SK-N-MC (cell line): Measurements from ENCODE around the gene SMARCD3.

Source experiments
- DNase-seq: peaks from one replicate; pipeline ENCODE4 v3.0.0-alpha.2; 2011; ENCODE audit warnings: low read depth, low spot score
- H3K27ac ChIP-seq: fragments of 200-600 bp; sonication (generic); 2 replicates; pipeline ENCODE4 v1.5.1; 2016; ENCODE audit warnings: mixed run types
- H3K36me3 ChIP-seq: fragments of 200-600 bp; sonication (generic); 2 replicates; pipeline ENCODE4 v1.6.1; 2017; ENCODE audit warnings: antibody characterized with exemption, low read length, mixed read lengths; ENCODE audit not compliant: insufficient read depth
- H3K4me3 ChIP-seq: fragments of 200-600 bp; sonication (generic); 2 replicates; pipeline ENCODE4 v1.5.1; 2016
- H3K9ac ChIP-seq: fragments of 200-600 bp; sonication (generic); 2 replicates; pipeline ENCODE4 v1.8.0; 2017; ENCODE audit warnings: mixed run types, mixed read lengths; ENCODE audit not compliant: insufficient read length
- H3K9me3 ChIP-seq: fragments of 200-600 bp; sonication (generic); 2 replicates; pipeline ENCODE4 v1.6.1; 2017; ENCODE audit warnings: low read depth, mild to moderate bottlenecking, antibody characterized with exemption, low read length, moderate library complexity, mixed read lengths
- EZH2 ChIP-seq: fragments of 200-600 bp; sonication (generic); IDR thresholded peaks from one replicate; pipeline ENCODE4 v1.6.1; 2017; ENCODE audit warnings: antibody characterized with exemption
- FOXP2 ChIP-seq: optimal IDR thresholded peaks from 2 replicates; pipeline ENCODE3; 2011; ENCODE audit warnings: mild to moderate bottlenecking, moderate library complexity; ENCODE audit not compliant: insufficient read depth; ENCODE audit errors: extremely low read length, control extremely low read depth
- POLR2AphosphoS5 ChIP-seq: IDR thresholded peaks from 2 replicates; pipeline ENCODE4 v1.6.1; 2012; ENCODE audit warnings: mild to moderate bottlenecking, low read depth, low read length, borderline replicate concordance

Gene SMARCD3

DNA sequence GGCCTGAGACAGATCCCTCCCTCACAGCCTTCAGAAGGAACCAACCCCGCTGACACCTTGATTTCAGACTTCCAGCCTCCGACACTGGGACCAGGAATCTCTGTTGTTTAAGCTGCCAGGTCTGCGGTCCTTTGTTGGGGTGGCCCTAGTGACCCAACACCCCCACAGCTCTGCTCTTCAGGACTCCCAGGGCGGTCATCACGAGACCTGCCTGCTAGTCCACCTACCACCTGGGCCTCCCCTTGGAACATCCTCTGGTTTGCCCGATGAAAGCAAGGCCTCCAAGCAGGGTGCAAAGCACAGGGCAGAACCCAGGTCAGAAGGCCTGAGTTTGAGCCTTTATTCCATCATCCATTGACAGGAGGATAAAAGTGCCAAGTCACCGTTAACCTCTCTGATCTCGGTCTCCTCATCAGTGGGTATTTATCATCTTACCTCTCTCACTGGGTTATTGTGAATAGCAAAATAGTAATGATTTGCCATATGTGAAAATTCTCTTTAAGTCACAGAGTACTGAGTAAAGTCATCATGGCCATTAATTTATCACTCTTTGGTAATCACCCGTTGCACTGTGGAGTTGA, 16.9 kb upstream of the SMARCD3 start:
- H3K36me3 ChIP-seq = no peaks in the 10 kb centered on the region
- TF ChIP-seq FOXP2 (no peak), EZH2 (no peak), POLR2AphosphoS5 (no peak)
- no peaks in the 10 kb centered on the region for H3K9me3 ChIP-seq
- no peak overlapping the region for H3K4me3 ChIP-seq
- no peak overlapping the region for H3K27ac ChIP-seq
- no peak for DNase-seq
- H3K9ac ChIP-seq = no peak overlapping the region

GRCh38 chr7:151264615-151265014, 16.1 kb upstream of the SMARCD3 start:
- H3K9ac ChIP-seq = no peak overlapping the region
- H3K4me3 ChIP-seq = no peak overlapping the region
- H3K36me3 ChIP-seq = no peaks in the 10 kb centered on the region
- H3K9me3 ChIP-seq = no peaks in the 10 kb centered on the region
- DNase-seq = no peak
- no peak overlapping the region for H3K27ac ChIP-seq
- TF ChIP-seq FOXP2 = no peak
- TF ChIP-seq POLR2AphosphoS5 = no peak
- TF ChIP-seq EZH2 = no peak

- TF ChIP-seq POLR2AphosphoS5 (no peak), EZH2 (no peak), FOXP2 (no peak)
- Histone ChIP-seq H3K4me3 (no peak overlapping the region), H3K9me3 (no peaks in the 10 kb centered on the region), H3K36me3 (no peaks in the 10 kb centered on the region), H3K27ac (no peak overlapping the region), H3K9ac (no peak overlapping the region)
- DNase-seq = no peak
Observed at GRCh38 chr7:151261529-151261928, 13.0 kb upstream of the SMARCD3 start.

DNA sequence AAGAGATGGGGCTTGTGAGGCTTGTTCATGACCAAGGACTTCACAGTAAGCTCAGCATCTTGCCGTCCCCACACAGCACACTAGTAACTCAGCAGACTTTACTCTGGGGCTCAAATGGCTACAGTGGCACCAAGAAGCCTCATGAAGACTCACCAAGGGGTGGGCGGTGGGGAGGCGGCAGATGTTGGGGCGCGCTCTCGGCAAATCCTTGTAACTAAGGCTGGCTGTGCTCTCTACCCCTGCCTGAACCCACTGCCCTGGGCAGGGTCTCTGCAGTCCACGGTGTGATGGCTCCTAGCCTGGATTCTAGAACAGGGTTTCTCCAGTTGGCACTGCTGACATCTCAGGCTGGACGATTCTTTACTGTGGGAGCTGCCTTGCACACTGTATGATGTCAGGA, 12.4 kb upstream of the SMARCD3 start:
- TF ChIP-seq POLR2AphosphoS5 = no peak
- no peak for TF ChIP-seq FOXP2
- TF ChIP-seq EZH2 = no peak
- no peak overlapping the region for H3K27ac ChIP-seq
- no peaks in the 10 kb centered on the region for H3K9me3 ChIP-seq
- no peaks in the 10 kb centered on the region for H3K36me3 ChIP-seq
- DNase-seq = no peak
- no peak overlapping the region for H3K9ac ChIP-seq
- H3K4me3 ChIP-seq = no peak overlapping the region

GRCh38 chr7:151260471-151260870, 12.0 kb upstream of the SMARCD3 start:
- H3K36me3 ChIP-seq = no peaks in the 10 kb centered on the region
- no peak overlapping the region for H3K27ac ChIP-seq
- no peak for DNase-seq
- H3K9ac ChIP-seq = no peak overlapping the region
- no peak for TF ChIP-seq FOXP2
- TF ChIP-seq EZH2 = no peak
- TF ChIP-seq POLR2AphosphoS5 = no peak
- H3K9me3 ChIP-seq = no peaks in the 10 kb centered on the region
- H3K4me3 ChIP-seq = no peak overlapping the region

DNA sequence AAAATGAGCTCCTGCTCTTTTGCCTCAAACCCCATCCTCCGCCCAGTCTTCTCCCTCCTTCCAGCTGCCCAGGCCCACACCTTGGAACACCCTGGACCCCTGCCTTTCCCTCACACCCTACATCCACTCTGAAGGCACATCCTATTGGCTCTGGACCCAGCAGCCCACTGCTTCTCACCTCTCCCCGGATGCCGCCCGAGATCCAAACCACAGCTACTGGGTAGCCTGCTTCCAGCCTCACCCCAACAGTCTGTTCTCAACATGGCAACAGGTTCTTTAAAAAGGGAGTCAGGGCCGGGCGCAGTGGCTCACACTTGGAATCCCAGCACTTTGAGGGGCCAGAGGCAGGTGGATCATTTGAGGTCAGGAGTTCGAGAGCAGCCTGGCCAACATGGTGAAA, 9.5 kb upstream of the SMARCD3 start:
- H3K36me3 ChIP-seq = no peaks in the 10 kb centered on the region
- no peak overlapping the region for H3K27ac ChIP-seq
- H3K9ac ChIP-seq = no peak overlapping the region
- TF ChIP-seq EZH2 (no peak), POLR2AphosphoS5 (no peak)
- no peak overlapping the region for H3K4me3 ChIP-seq
- no peaks in the 10 kb centered on the region for H3K9me3 ChIP-seq
- DNase-seq = no peak

DNA sequence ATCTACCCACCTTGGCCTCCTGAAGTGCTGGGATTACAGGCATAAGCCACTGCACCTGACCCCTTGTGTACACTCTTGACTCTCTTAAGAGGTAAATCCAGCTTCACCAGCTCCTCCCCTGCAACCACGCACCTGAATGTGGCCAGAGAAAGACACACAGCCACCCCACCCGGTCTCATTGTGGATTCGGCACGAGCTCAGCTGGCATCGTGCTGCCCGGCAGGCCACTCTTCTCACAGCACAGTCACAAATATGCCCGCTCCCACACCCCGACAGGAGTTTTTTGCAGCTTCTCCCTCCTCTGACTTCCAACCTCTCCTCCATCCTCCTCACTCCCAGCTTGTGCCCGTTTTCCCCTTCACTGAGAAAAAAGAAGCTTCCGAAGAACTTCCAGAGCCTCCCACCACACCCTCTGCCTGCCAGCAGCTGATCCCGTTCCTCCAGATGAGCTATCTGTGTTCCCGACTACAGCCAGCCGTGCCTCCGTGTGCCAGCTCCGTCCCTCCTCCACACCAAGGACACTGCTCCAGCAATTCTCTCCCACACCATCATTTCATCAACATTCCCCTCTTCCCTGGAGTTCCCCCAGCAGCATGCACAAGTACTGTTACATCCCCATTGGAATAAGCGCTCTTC, 8.0 kb upstream of the SMARCD3 start:
- no peak overlapping the region for H3K9ac ChIP-seq
- DNase-seq = no peak
- no peak overlapping the region for H3K27ac ChIP-seq
- H3K9me3 ChIP-seq = no peaks in the 10 kb centered on the region
- no peak for TF ChIP-seq EZH2
- no peak for TF ChIP-seq FOXP2
- TF ChIP-seq POLR2AphosphoS5 = no peak
- no peak overlapping the region for H3K4me3 ChIP-seq
- H3K36me3 ChIP-seq = no peaks in the 10 kb centered on the region

DNA sequence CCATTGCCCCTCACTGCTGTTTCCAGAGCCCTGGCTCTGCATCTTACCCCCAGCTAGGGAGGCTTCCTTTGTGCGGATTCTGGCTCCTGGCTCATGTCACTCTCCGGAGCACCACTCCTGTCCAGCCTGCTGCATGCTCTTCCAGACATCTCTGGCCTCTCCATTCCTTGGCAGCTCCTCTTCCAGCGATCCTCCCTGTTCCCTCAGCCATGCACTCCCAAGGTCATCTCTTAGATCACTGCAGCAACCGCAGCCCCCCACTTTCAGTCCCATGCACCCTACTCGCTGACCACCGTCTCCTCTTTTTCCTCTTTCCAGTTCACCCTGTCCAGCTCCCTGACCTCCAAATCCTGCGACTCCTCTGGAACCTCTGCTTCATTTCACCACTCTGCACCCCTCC, 6.9 kb upstream of the SMARCD3 start:
- Histone ChIP-seq H3K36me3 (no peaks in the 10 kb centered on the region), H3K4me3 (no peak overlapping the region), H3K9ac (no peak overlapping the region), H3K27ac (no peak overlapping the region), H3K9me3 (no peaks in the 10 kb centered on the region)
- TF ChIP-seq FOXP2 (no peak), POLR2AphosphoS5 (no peak), EZH2 (no peak)
- DNase-seq = no peak

GRCh38 chr7:151254851-151255250, 6.4 kb upstream of the SMARCD3 start:
- H3K4me3 ChIP-seq = no peak overlapping the region
- H3K27ac ChIP-seq = no peak overlapping the region
- no peaks in the 10 kb centered on the region for H3K36me3 ChIP-seq
- no peak for TF ChIP-seq EZH2
- TF ChIP-seq FOXP2 = no peak
- TF ChIP-seq POLR2AphosphoS5 = no peak
- H3K9ac ChIP-seq = no peak overlapping the region
- no peaks in the 10 kb centered on the region for H3K9me3 ChIP-seq
- DNase-seq = no peak
